Amniotic stem cell (primary cell): ENCODE results near the gene HMOX2.
A peak's percentile ranks its signal among the peaks of the same experiment; 100 is the strongest.

Source experiments
- DNase-seq: peaks from one replicate; lab custom pipeline; 2025; lab: John Stamatoyannopoulos, UW

Gene HMOX2, protein sequence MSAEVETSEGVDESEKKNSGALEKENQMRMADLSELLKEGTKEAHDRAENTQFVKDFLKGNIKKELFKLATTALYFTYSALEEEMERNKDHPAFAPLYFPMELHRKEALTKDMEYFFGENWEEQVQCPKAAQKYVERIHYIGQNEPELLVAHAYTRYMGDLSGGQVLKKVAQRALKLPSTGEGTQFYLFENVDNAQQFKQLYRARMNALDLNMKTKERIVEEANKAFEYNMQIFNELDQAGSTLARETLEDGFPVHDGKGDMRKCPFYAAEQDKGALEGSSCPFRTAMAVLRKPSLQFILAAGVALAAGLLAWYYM

DNA sequence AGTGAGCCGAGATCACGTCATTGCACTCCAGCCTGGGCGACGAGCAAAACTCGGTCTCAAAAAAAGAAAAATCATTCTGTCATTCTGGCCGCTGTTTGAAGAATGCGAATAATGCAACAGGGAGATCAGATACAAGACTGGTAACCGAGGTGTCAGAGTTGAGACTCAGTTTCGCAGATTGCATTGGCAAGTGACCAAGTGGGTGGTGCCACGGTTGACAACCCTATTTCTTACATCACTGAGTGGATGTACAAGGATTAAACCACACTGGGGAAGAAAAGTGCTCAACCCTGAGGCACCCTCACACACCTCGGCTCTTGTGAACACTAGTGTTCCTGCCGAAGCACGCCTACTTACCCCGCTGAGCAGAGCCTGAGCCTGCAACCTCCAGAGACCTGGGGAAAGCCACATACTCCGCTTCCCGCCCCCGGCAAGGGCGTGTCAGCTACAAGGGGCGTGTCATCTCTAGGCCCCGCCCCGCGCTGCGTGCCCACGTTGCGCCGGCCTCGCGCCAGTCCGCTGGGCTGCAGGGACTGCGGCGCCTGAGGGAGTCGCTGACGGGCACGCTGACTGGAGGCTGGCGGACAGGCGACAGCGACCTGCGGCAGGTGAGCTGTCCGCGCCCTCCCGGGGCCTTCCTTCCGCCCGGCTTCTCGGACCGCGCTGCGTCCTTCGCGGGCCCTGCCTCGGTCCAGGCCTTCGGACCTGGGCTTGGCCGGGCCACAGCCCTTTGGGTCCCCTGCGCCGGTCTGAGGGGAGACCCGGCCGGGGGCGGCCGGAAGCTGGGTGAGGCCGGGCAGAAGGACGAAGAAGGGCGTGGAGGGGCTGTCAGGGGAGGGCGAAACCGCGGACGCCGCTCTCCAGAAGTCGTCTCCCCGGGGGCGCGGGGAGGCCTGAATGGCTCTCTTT lies at the start of gene HMOX2:
TSS of gene HMOX2 (plus strand) at position 519 of the 909 bp plus-strand sequence. CDS start 29,127 bp downstream, outside the sequence.
- DNase-seq, result peak; percentile 72

DNA sequence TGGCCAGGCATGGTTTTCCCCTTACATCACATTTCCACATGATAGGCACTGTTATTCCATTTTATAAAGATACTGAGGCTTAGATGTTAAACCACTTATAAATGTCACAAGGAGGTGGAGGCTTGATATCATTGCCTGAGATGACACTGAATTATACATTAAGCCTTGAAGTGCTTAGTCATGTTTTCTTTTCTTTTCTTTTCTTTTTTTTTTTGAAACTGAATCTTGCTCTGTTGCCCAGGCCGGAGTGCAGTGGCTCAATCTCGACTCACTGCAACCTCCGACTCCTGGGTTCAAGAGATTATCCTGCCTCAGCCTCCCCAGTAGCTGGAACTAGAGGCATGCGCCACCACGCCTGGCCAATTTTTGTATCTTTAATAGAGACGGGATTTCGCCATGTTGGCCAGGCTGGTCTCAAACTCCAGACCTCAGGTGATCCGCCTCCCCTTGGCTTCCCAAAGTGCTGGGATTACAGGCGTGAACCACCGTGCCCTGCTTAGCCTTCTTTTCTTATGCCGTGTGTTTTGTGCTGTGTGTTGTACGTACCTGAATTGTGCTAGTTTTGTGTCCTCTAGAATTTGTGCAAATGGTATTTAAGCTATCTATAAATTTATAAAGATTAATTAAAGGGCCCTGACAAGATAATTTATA lies 49.4 kb upstream of the HMOX2 start:
- no peak for DNase-seq

DNA sequence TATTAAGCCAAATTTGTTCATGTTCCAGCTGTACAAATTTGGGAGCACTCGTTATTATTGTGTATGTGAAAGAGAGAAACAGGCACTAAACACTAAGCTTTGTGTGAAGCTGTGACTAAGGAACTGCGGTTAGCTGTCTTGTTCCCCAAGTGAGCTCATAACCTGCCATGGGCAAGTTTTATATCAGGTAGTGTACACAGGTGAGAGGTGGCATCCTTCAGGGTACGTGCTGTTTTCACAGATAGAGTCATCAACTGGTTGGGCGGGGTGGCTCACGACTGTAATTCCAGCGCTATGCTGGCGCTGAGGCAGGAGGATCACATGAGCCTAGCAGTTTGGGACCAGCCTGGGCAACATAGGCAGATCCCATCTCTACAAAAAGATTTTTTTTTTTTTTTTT lies 47.7 kb upstream of the HMOX2 start:
- no peak for DNase-seq

DNA sequence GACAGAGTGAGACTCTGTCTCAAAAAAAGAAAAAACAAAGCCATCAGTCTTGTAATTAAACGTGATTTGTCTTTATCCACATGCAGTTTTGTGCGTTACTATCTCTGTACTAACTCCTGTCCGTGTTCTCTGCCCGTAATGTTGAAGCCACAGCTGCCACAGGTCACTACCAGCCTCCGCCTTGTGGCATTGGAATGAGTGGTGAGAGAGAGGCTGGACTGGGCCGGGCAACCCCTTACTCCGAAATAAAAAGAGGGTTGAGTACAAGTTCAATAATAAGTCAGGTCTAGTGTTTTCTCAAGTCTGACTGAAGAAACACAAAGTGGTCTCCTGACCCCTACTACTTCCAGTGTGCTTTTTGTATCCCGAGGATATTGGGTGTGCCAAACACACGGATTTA lies 45.2 kb upstream of the HMOX2 start:
- DNase-seq, result no peak

DNA sequence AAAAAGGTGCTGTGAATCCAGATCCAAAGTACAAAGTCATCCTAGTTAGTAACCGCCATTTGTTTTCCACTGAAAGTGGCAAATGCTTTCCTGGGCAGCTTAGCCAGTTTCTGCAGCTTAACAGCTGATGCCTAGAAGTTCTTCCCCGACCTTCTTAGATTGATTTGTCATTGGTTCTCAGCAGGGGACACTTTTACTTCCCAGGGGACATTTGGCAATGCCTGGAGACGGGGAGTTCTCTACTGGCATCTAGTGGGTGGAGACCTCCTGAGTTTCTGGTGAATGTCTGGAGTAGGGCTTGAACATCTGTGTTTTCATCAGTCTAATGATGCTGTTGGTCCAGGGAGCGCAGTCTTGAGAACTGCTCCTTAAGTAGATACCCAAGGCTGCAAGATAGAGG lies 43.0 kb upstream of the HMOX2 start:
- DNase-seq, result no peak

DNA sequence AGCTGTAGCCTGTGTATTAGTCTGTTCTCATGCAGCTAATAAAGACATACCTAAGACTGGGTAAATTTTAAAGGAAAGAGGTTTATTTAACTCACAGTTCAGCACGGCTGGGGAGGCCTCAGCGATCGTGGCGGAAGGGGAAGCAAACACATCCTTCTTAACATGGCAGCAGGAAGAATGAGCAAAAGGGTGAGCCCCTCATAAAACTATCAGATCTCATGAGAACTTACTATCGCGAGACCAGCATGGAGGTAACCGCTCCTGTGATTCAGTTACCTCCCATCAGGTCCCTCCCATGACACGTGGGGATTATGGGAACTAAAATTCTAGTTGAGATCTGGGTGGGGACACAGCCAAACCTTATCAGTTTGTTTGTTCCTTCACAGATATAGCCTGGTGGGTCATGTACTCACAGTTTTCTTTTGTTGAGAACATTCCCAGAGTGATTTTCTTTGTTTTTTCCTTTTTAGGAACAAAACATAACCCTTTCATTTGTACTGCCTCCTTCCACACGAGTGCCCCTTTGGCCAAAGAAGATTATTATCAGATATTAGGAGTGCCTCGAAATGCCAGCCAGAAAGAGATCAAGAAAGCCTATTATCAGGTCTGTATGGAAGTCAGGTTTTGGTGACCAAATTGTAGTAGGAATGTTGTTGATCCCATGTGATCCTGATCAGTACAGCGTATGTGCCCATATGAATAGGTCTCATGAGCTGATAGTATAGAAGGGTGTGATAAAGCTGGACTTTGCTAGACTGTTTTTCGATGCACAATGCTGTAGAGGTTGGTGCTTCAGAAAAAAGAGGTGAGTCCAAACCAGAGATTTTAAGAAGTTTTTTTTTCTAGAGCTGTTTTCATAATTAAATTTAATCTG lies 42.0 kb upstream of the HMOX2 start:
- DNase-seq, result no peak

DNA sequence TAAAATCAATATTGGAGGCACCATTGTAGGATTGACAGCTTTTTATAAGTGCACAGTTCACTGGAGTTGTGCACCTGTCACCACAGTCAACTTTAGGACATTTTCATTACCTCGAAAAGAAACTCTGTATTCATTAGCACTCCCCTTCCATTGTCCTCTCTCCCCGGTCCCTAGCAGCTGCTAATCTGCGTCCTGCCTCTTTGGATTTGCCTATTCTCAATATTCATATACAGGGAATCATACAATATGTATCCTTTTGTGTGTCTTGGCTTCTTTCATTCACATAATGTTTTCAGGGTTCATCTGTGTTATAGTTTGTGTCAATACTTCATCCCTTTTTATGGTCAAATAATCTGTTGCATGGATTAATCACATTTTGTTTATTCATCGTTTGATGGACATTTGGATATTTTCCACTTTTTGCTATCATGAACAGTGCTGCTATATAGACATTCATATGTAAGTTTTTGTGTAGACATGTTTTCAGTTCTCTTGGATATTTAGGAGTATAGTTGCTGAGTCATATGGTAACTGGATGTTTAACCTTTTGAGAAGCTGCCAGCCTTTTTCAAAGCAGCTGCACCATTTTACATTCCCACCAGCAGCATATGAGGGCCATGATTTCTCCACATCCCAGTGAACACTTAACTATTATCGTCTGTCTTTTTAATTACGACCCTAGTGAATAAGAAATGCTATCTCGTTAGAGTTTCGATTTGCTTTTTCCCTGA lies 40.7 kb upstream of the HMOX2 start:
- DNase-seq, result no peak

DNA sequence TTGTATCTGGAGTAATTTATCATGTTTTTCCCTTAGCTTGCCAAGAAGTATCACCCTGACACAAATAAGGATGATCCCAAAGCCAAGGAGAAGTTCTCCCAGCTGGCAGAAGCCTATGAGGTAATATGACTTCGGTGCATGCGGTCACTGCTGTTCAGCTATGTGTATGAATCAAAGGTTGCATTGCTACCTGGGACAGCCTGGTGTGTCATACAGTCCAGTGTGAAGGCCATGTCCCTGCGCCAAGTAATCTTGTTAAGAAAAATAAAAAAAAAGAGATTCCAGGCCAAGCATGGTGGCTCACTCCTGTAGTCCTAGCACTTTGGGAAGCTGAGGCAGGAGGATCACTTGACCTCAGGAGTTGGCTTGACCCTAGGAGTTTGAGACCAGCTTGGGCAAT lies 38.8 kb upstream of the HMOX2 start:
- DNase-seq, result no peak

DNA sequence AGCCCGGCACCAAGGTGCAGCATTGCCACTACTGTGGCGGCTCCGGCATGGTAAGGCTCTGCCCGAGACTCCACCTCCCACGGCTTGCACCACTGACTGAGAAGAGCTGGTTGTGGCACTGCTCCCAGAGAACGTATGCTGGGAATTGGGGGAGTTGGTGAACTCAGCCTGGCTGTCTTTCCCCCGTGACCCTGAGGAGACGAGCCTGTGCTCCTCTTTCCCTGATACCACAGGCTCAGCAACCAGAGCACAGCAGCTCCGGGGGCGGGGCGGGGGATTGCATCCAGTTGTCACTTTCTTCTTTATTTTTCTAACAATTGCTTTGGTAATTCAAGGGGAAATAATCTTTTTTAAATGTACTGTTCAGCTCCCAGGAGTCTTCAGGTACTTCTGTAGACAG lies 33.8 kb upstream of the HMOX2 start:
- no peak for DNase-seq

DNA sequence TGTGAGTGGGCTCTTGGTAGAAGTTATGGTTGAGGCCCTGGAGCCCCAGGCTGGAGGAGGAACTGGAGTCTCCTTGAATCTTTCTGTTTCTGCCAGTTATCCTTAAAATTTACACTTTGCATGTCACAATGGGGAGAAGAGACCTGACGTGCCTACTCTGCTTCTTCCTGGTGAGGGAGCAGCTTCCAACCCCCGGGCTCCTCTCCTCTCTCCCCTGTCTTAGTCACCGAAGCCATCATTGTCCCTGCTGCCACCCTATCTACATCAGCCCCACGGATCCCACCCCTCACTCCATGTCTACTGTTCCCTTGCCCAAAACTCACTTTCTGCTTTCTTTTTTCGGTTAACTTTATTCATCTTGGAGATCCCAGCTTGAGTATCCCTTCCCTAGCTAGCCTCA lies 32.9 kb upstream of the HMOX2 start:
- no peak for DNase-seq

DNA sequence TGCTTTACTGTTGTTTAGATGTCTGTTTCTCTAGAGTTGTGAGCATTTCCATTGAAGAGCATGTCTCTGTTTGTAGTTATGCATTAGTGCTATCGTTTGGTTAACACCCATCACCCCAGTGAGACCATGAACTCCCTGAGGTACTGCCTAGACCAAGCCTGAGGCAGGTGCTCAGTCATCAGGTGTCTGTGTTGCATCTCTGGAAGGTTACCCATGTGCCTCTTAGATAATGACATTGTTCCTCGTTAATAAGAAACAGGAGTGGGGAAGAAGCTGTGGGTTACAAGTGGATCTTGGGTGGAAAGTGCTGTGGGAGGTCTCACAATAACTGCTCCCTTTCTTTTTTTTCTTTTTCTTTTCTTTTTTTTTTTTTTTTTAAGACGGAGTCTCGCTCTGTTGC lies 32.2 kb upstream of the HMOX2 start:
- no peak for DNase-seq

DNA sequence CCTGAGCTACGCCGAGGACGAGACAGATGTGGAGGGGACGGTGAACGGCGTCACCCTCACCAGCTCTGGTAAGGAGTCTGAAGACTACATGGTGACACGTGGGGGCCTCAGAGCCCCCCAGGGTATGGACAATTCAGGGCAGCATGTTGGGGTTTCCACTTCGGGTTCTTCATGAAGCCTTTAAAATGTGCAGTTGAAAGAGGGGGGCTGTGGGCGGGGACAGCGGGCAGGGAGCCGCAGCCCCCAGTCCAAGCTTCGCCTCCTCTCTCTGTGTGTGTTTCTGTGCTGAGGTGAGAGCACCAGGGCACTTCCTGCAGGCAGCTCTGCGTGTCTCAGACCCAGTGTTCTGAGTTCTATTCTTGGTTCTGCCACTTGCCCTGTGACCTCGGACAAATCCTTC lies 25.8 kb upstream of the HMOX2 start:
- DNase-seq, result no peak

DNA sequence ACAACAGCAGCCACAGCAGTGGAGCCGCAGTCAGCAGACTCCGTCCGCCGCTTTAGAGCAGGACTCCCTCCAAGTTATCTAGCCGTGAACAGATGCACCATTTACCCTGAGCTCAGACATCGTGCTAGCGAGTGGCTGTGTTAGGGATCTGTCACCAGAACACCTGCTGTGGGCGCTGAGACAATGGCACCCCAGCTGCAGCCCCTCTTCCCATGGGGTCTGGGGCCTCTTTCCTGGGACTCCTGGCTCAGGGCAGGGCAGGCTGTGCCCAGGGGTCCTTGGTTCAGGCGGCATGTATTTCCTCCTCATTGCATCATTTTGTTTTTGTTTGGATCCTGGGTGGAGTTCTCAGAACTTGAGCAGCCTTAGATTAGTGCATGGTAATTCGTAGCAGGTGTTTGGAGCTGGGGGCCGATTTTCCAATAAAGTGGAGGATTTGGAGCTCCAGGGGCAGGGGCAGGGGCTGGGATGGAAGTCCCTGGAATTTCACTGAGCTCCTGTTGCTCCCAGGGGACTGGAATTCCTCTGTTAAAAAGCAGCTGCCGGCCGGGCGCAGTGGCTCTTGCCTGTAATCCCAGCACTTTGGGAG lies 25.2 kb upstream of the HMOX2 start:
- no peak for DNase-seq

DNA sequence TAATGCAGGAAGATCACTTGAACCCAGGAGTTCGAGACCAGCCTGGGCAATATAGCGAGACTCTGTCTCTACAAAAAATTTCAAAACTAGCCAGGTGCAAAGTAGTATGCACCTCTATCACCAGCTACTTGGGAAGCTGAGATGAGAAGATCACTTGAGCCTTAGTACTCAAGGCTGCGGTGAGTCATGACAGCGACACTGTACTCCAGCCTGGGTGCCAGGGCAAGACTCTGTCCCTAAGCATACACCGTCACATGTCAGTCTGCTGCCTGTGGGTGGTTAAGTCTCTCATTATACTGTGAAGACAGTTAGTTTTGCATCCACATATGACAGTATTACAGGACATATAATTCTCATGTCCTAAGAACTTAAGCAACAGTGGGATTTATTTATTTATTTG lies 23.5 kb upstream of the HMOX2 start:
- DNase-seq, result no peak

DNA sequence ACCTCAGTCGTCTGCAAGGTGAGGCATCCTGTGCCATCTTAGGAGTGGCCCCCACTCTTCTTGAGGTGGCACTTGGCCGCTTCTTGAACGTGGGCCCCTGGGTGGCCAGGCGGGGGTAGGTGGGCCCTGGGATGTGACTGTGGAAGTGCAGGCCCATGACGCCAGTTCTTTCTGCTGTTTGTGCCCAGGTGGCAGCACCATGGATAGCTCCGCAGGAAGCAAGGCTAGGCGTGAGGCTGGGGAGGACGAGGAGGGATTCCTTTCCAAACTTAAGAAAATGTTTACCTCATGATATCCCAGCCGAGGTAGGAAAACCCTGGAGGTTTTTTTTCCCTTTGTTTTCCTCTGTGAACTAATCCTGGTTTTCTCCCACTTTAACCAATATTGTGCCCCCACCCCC lies 21.6 kb upstream of the HMOX2 start:
- no peak for DNase-seq

DNA sequence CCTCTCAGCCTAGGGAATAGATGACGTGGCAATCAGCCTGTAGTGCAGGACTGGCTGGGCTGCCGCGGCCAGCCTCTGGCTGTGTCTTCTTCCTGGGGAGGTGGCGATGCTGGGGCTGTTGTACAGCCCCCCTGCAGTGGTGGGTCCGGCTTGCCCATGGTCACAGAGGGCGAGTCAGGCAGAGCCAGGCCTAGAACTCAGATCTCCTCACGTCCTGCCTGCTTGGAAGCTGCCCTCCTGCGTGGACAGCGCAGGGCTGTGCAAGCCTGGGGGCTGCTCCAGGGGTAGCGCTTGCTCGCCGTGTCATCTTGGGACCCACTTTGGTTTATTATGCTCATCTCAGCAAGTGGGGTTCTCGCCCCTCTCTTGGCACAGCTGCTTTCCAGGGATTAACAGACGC lies 21.1 kb upstream of the HMOX2 start:
- no peak for DNase-seq

DNA sequence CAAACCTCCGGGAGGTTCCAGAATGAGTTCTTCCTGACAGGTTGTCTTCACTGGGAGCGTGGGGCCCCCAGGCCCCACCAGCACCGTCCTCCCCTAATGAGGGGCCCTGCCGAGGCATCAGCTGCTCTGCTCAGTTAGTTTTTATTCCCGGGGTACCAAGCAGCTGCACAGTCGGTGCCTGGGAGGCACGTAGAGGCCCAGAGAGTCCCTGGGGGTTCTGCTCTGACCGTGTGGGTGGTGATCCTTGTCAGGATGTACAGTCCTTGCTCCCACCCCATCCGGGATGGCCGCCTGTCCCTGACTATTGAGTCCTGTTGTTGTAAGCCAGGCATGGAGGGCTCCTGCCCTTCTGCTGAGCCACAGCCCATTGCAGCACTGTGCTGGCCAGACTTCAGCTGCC lies 20.2 kb upstream of the HMOX2 start:
- no peak for DNase-seq

DNA sequence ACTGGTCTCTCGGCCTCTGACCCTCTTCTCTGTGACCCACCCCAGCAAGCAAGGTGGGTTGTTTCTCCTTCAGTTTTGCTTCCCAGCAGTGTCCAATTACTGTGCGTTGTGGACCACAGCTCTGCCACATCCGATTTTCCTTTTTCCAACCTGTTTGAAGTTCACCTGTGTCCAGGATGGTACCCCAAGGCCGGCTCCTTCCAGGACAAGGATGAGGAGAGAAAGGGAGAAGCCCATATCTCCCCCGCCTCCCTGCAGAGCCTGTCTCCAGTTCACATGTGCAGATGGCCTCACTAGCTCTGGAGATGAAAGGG lies 15.3 kb upstream of the HMOX2 start:
- DNase-seq, result no peak

DNA sequence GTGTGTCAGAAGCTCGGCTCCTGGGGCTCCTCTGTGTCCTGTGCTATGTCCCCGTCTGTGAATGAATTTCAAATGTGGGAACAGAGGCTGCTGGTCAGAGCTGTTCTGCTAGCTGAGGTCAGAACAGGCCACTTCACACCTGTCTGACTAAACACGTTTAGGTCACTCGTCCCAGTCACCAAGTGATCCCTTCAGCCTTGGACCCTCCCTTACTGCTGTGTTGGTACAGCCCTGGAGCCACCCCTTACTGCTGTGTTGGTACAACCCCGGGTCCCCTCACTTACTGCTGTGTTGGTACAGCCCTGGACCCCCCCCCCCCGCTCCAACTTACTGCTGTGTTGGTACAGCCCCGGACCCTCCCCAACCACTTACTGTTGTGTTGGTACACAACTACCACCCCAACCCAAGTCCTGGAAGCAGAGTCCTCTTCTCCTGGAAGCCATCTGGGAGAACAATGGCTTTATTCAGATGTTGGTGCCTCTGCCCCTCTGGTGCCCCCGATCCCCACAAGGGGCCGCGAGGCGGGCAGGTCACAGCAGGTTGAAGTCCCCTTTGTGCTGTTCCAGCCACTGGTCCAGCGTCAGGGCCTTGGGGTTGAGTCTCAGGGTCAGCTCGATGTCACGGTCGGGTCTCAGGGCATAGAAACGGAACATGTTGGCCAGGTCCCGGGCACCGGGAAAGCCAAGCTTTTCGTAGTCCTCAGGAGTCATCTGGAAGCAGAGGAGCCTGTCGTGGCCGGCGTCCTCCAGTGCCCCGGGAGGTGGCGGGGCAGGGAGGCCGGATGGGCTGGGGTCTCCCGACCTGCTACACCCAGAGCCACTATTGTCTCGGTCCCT lies 14.7 kb upstream of the HMOX2 start:
- DNase-seq, result no peak

DNA sequence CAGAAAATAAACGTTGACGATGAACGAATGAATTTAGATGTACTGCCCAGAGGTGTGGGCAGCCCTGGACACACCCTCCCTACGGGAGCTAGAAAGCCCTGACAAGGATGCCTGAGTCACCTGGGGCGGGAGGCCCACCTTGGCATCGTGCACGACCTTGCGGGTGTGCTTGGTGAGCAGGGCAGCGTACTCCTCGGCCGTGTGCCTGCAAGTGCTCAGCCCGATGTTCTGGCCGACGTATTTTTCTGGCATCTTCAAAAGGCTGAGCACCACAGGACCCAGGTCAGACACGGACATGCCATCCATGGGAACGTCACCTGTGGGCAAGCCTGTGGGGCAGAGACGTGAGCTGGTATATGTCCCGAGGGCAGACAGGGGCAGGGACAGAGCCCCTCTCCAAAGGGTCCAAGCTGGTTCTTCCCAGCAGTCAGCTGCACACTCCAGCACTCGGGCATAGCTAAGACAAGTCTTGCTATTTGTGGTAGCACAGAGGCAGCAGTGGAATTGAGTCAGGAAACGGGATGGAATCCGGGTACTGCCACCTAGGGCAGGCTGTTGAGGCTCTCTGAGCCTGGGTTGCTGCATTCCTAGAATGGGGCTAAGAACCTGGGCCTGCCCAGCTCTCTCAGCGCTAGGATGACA lies 12.6 kb upstream of the HMOX2 start:
- no peak for DNase-seq
